Measurements from ENCODE around the gene CTU2.

CTU2 gene

GRCh38 chr16:88706229-88706964 lies at the start of gene CTU2, which contains the start of gene RNF166:
TSS of gene CTU2 (plus strand) at chr16:88706503. CDS start at chr16:88706531, 28 bp downstream.
TSS of gene RNF166 (minus strand) at chr16:88706408. CDS start at chr16:88706325, 83 bp downstream.
- Histone ChIP-seq H3K9me3 (ENCODE audit: severe bottlenecking) (no peaks in the 10 kb centered on the region), H3K36me3 (ENCODE audit: low read depth) (no peaks in the 10 kb centered on the region), H3K27me3 (ENCODE audit: insufficient read depth, poor library complexity, severe bottlenecking) (no peaks in the 10 kb centered on the region), H3K4me3 (ENCODE audit: severe bottlenecking) (peak within 1 kb of the TSS; percentile 77), H3K4me1 (ENCODE audit: insufficient read depth, poor library complexity, severe bottlenecking) (no peaks in the 10 kb centered on the region), H3K27ac (ENCODE audit: poor library complexity, severe bottlenecking) (peak within 1 kb of the TSS; percentile 7)
- DNase-seq (ENCODE audit: low spot score) (no peak), ATAC-seq (ENCODE audit: low read depth) (peak; percentile 67)
- no peak for TF ChIP-seq CTCF (IDR thresholded peaks at IDR 0.05; ENCODE audit: poor library complexity, severe bottlenecking)

DNA sequence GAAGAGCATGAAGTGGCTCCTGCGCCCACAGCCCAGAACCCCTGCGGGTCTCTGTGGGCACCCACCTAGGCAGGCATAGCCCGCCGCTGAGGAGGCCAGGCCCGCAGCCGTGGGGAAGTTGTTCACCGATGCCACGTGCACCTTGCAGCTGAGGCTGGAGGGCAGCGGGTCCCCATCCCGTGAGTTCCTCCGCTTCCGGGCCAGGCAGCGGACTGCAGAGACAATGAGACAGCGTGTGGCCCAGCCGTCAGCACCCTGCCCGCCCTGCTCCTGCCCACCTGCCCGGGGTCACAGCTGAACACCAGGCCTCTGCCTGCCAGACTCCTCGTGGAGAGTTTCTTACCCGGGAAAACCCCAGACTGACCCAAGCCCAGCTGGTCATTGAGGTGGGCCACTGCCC lies 48.9 kb upstream of the CTU2 start:
- Histone ChIP-seq H3K27ac (ENCODE audit: poor library complexity, severe bottlenecking) (no peak overlapping the region), H3K9me3 (ENCODE audit: severe bottlenecking) (no peaks in the 10 kb centered on the region), H3K36me3 (ENCODE audit: low read depth) (peaks cover 86% of the 10 kb centered on the region), H3K27me3 (ENCODE audit: insufficient read depth, poor library complexity, severe bottlenecking) (no peaks in the 10 kb centered on the region), H3K4me3 (ENCODE audit: severe bottlenecking) (no peak overlapping the region), H3K4me1 (ENCODE audit: insufficient read depth, poor library complexity, severe bottlenecking) (peaks cover 7% of the 10 kb centered on the region)
- no peak for TF ChIP-seq CTCF (IDR thresholded peaks at IDR 0.05; ENCODE audit: poor library complexity, severe bottlenecking)
- DNase-seq (ENCODE audit: low spot score) (no peak), ATAC-seq (ENCODE audit: low read depth) (no peak)

DNA sequence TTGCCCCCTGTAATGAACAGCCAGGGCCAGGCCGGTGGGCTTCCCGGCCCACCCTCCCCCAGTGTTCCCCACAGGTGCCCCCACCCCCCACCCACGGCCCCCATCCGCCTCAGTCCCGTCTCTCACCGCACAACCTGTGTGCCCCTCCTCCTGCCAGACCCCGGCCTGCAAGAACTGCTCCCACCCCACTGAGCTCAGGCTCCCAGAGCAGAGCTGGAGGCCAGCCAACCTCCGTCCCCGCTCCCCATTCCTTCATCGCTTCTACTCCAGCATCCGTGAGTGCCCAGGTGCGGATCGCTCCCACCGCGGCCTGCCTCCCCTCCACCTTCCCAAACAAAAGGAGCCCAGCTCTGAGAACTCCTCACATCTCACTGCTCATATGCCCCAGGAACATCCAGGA lies 47.6 kb upstream of the CTU2 start:
- Histone ChIP-seq H3K27ac (ENCODE audit: poor library complexity, severe bottlenecking) (no peak overlapping the region), H3K36me3 (ENCODE audit: low read depth) (peaks cover 72% of the 10 kb centered on the region), H3K9me3 (ENCODE audit: severe bottlenecking) (no peaks in the 10 kb centered on the region), H3K4me3 (ENCODE audit: severe bottlenecking) (no peak overlapping the region), H3K27me3 (ENCODE audit: insufficient read depth, poor library complexity, severe bottlenecking) (no peaks in the 10 kb centered on the region), H3K4me1 (ENCODE audit: insufficient read depth, poor library complexity, severe bottlenecking) (peaks cover 7% of the 10 kb centered on the region)
- TF ChIP-seq CTCF (IDR thresholded peaks at IDR 0.05; ENCODE audit: poor library complexity, severe bottlenecking), result no peak
- ATAC-seq (ENCODE audit: low read depth) (no peak), DNase-seq (ENCODE audit: low spot score) (no peak)

DNA sequence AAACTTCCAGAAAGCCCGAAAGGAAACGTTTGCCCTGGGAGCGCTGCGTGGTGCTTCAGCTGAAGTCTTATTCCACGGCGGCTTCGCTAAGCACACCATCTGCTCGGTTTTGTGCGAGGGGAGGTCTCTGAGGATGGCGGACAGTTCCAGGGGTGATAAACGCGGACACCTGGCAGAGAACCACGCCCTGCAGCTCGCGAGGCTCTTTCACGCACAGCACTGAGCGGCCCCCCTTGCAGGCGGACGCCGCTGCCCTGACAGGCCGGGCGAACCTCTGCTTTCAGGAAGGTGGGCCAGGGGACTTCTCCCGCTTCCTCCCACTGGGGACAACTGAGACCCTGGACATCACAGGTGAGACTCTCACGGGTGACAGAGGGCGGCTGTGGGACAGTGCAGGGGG lies 47.1 kb upstream of the CTU2 start:
- DNase-seq (ENCODE audit: low spot score) (no peak), ATAC-seq (ENCODE audit: low read depth) (no peak)
- Histone ChIP-seq H3K27ac (ENCODE audit: poor library complexity, severe bottlenecking) (no peak overlapping the region), H3K9me3 (ENCODE audit: severe bottlenecking) (no peaks in the 10 kb centered on the region), H3K36me3 (ENCODE audit: low read depth) (peaks cover 68% of the 10 kb centered on the region), H3K4me1 (ENCODE audit: insufficient read depth, poor library complexity, severe bottlenecking) (peaks cover 7% of the 10 kb centered on the region), H3K27me3 (ENCODE audit: insufficient read depth, poor library complexity, severe bottlenecking) (no peaks in the 10 kb centered on the region), H3K4me3 (ENCODE audit: severe bottlenecking) (no peak overlapping the region)
- TF ChIP-seq CTCF (IDR thresholded peaks at IDR 0.05; ENCODE audit: poor library complexity, severe bottlenecking), result no peak

- TF ChIP-seq CTCF (IDR thresholded peaks at IDR 0.05; ENCODE audit: poor library complexity, severe bottlenecking), result no peak
- peak overlapping the region; percentile 79 for H3K27ac ChIP-seq (ENCODE audit: poor library complexity, severe bottlenecking)
- peaks cover 7% of the 10 kb centered on the region for H3K4me1 ChIP-seq (ENCODE audit: insufficient read depth, poor library complexity, severe bottlenecking)
Measured at GRCh38 chr16:88661468-88661867, 44.8 kb upstream of the CTU2 start.

More at GRCh38 chr16:88661468-88661867, 44.8 kb upstream of the CTU2 start:
- DNase-seq (ENCODE audit: low spot score) (no peak), ATAC-seq (ENCODE audit: low read depth) (no peak)
- Histone ChIP-seq H3K4me3 (ENCODE audit: severe bottlenecking) (no peak overlapping the region), H3K36me3 (ENCODE audit: low read depth) (peaks cover 55% of the 10 kb centered on the region), H3K9me3 (ENCODE audit: severe bottlenecking) (no peaks in the 10 kb centered on the region), H3K27me3 (ENCODE audit: insufficient read depth, poor library complexity, severe bottlenecking) (no peaks in the 10 kb centered on the region)

All from RWPE2 (cell line).